Activated T-helper 1 cell treated with Interleukin-2 at 50 U/mL for 16 hours (primary cell): ENCODE measurements around the gene VPS18.

Experiments
- DNase-seq: peaks from one replicate; pipeline ENCODE4 v3.0.0-alpha.2; 2020; ENCODE audit warnings: low read depth

Gene VPS18

DNA sequence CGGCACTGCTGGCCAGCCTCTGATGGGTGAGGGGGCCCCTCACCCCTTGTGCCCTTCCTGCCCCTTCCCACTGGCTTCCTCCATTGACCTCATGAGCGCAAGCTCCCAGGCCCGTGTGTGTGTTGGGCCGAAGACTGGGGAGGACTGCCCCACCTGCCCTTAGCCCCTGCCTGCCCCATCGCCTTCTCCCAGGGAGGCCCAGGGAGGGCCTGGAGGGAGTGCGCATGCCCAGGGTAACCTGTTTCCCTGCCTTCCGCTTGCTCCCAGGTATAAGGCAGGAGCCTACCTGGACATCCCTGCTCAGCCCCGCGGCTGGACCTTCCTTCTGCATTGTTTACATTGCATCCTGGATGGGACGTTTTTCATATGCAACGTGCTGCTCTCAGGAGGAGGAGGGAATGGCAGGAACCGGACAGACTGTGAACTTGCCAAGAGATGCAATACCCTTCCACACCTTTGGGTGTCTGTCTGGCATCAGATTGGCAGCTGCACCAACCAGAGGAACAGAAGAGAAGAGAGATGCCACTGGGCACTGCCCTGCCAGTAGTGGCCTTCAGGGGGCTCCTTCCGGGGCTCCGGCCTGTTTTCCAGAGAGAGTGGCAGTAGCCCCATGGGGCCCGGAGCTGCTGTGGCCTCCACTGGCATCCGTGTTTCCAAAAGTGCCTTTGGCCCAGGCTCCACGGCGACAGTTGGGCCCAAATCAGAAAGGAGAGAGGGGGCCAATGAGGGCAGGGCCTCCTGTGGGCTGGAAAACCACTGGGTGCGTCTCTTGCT lies 43.7 kb downstream of the VPS18 start:
- DNase-seq, result no peak

- no peak for DNase-seq
These were observed 44.3 kb downstream of the VPS18 start for GRCh38 chr15:40938536-40938870.

GRCh38 chr15:40940296-40940801 lies 46.1 kb downstream of the VPS18 start:
- DNase-seq, result no peak

DNA sequence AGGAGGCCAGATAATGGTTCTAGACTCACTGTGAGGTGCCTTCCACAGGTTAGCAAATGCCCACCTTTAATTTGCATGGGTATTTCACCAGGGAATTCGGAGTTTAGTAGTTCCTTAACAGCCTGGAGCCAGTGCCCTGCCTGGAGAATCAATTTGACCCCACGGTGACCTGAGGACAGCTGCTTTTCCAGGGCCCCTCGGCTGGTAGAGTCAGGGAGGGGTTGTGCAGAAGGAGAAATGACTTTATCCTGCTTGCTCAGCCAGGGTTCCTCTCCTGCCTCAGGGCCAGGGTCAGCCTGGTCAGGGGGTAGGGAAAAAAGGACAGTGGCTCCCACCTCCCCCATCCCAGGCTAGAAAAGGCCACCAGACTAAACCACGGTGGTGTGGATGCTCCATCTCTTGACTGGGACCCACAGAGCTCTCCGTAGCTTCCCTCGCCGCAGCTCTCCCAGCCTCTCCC lies 46.8 kb downstream of the VPS18 start:
- DNase-seq, result no peak

DNA sequence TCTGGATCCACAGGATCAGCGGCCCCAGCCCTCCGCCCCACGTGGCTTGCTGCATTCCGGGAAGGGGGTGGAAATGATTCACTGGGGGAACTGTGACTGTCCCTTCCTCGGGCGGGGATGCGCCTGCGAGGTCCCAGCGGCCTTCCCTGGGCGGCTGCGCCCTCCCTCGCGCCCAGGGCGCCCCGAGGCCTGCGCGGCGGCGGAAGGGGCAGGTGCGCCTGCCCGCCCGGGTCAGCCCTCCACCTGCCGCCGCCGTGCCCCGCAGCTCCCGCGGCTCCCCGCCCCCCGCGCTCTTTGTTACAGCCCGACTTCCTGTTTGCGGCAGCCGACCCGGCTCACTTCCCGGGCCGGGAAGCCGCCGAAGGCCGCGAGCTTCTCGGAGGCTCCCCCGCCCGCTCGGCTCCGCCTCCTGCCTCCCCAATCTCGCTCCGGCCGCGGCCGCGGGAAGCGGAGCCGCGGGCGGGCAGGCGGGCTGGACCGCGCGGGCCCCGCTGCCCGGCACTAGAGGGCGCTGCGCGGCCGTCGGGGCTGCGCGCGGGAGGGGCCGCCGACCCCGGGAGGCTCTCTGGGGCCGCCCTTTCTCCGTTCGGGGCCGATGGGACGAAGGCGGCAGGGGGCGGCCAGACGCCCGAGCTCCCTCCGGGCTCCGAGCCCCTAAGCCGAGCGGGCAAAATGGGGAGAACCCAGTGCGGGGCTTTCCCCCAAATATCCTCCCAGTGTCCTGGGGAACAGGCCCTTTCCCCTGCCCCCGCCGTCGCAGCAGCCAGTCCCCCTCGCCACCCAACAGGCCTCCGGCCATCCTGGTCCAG lies 47.5 kb downstream of the VPS18 start:
- peak; percentile 54 for DNase-seq

DNA sequence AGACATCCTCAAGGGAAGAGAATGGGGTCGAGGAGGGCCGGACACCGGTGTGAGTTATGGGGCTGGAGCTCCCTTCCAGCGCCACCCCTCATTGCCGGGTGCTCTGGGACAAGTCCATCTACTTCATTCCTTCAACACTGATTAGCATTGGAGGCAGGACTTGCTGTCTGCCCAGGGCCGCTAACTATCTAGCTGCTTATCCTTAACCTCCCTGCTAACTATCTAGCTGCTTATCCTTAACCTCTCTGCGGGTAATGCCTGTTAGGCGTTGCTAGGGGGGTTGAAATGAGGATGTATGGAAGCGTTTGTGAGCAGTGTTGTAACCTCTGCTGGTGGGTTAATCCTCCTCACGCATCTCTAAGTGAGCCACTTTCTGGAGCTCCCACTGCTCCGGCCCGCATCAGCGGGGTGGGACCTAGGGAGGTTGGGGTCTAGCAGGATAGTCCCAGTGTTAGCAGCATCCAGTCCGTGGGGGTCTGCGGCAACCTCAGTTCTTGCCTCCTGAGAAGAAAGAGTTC lies 48.1 kb downstream of the VPS18 start:
- DNase-seq, result no peak

DNA sequence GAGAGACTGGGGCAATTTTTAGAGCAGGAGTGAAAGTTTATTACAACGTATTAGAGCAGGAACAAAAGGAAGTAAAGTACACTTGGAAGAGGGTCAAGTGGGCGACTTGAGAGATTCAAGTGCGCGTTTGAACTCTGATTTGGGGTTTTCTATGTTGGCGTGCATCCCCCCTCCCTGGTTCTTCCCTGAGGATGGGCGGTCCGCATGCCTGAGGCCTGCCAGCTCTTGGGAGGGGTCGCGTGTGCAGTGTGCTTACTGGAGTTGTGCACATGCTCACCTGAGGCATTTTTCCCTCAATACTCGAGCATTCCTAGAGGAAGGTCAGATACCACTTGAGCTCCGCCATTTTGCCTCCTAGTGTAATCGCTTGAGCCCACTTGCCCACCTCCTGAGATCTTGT lies 48.6 kb downstream of the VPS18 start:
- no peak for DNase-seq

- no peak for DNase-seq
These were observed 49.6 kb downstream of the VPS18 start for GRCh38 chr15:40943764-40944365.

DNA sequence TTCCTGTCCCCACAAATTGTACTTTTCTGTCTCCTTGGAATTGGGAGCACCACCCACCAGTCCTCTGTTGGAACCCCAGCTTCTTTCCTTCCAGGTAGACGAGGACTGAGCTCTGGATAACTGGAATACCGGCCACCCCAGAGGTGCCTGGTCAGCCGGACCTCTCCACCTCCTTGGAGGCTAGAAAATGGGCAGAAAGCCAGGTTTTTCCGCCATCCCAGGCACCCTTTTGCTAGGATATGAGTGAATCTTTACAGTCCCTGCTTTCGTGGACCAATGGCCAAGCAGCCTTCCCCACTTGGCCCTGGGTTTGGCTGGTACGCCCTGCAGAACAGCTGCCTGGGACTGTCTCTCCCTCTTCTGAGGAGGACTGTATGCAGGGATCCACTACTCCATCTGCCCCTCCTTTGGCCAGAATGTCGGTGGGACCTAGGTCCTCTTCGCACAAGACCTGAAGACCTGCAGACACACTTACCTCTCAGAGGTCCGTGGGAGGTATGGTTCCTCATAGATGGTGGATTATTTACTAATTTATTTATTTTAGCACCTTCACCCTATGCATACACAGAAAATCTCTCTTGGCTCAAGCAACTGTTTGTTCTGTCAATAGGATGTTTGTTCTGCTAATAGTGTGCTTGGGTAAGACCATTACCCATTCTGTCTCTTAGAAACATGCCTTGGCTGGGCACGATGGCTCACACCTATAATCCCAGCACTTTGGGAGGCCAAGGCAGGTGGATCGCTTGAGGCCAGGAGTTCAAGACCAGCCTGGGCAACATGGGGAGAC lies 50.5 kb downstream of the VPS18 start:
- DNase-seq, result no peak

DNA sequence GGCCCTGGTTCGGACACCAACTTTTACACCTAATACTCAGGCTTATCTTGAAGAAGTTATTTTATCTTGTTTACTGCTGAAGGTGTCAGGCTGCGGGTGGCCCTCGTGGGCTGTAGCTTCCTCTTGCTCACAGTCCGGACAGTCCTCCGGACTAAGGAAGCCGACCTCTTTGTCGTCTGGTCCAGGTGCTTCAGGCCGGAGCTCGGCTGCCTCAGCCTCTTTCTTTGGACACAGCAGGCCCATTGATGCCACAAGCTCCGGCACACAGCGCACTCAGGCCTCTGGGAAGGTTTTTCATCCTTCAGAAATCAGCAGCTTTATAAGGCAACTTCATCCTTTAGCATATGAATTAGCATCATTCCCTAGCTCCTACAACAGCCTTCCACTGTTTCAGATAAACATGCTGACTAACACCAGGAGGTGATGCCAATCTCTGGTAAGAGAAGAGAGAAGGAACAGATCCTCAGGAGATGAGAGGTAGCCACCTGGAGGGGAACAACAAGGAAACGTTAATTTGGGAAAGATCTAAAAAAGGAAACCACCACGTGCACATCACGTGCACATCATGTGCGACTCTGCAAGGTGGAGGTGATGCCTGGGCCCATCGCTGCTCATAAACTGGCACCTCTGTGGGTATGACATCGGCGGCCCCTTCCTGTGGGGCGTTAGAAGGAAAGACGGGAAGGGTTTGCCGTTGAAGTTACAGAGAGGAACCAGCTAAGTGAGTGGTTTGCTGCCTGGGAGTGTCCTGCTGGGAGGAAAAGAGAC lies 54.6 kb downstream of the VPS18 start:
- no peak for DNase-seq

GRCh38 chr15:40949756-40950207 lies 55.5 kb downstream of the VPS18 start:
- no peak for DNase-seq

- DNase-seq, result no peak
These were observed 57.5 kb downstream of the VPS18 start for GRCh38 chr15:40951764-40952163.

GRCh38 chr15:40952301-40952900 lies 58.2 kb downstream of the VPS18 start:
- DNase-seq, result no peak

DNA sequence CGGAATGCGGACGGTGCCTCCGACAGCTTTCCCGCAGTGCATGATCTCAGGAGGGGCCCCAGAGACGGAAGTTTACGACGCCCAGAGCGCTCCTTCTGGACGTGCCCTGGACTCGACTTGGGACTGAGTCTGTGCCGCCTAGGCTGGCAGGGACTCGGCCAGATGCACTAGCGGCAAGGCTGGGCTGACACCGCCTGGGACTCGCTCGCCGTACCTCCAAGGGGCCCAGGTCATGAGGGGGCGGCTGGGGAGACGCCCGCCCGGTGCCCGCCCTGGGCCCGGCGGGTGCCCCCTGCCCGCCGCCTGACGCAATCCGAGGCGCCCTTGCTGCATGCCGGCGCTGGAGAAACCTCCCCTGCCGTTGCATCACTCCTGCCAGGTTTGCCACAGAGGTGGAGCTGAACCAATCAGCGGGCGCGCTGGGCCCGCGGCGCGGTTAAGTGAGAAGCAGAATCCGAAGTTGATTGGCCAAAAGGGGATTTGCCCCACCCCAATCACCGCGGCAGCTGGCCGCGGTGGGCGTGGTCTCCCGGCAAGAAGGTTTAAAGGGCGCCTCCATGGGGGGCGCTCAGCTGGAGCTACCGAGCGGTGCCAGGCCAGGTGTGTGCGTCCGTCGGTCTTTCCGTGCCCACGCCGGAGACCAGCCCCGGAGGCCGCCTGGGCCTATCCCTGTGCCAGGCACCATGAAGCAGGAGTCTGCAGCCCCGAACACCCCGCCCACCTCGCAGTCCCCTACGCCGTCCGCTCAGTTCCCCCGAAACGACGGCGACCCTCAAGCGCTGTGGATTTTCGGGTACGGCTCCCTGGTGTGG lies 58.9 kb downstream of the VPS18 start, which contains the start of gene CHAC1:
Gene CHAC1, plus strand, starts transcription at position 571 of the 812 bp plus-strand sequence. Its CDS starts 113 bp downstream, at position 684.
- peak; percentile 92 for DNase-seq
